Measurements from ENCODE around the gene PKD1.

PKD1 gene

GRCh38 chr16:2085669-2086068, 50.0 kb downstream of the PKD1 start:
- DNase-seq = no peak

DNA sequence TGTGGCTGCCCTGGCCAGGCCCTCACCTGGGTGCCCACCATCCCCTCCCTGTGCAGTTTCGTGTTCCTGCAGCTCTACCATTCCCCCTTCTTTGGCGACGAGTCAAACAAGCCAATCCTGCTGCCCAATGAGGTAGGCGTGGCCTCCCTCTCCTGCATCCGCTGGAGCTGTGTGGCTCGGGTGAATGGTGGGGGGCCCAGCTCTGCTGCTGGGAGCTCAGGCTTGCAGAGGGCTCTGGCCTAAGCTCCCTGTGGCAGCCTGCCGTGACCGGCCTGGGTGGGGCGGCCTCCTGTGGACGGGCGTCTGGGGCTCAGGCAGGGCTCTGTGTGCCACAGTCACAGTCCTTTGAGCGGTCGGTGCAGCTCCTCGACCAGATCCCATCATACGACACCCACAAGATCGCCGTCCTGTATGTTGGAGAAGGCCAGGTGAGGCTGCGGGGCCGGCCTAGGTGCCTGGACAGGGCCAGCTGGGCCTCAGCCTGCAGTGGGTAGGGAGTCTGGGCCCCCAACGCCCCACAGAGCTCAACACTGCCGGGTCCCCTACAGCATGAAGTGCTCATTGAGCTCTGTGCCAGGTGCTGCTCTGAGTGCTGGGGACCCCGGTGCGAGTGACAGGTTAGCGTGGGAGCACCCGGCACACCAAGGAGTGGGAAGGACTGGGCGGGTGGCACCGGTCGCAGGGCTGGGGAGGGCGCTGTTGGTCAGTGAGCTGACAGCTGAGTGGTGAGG, 50.6 kb downstream of the PKD1 start:
- no peak for DNase-seq

DNA sequence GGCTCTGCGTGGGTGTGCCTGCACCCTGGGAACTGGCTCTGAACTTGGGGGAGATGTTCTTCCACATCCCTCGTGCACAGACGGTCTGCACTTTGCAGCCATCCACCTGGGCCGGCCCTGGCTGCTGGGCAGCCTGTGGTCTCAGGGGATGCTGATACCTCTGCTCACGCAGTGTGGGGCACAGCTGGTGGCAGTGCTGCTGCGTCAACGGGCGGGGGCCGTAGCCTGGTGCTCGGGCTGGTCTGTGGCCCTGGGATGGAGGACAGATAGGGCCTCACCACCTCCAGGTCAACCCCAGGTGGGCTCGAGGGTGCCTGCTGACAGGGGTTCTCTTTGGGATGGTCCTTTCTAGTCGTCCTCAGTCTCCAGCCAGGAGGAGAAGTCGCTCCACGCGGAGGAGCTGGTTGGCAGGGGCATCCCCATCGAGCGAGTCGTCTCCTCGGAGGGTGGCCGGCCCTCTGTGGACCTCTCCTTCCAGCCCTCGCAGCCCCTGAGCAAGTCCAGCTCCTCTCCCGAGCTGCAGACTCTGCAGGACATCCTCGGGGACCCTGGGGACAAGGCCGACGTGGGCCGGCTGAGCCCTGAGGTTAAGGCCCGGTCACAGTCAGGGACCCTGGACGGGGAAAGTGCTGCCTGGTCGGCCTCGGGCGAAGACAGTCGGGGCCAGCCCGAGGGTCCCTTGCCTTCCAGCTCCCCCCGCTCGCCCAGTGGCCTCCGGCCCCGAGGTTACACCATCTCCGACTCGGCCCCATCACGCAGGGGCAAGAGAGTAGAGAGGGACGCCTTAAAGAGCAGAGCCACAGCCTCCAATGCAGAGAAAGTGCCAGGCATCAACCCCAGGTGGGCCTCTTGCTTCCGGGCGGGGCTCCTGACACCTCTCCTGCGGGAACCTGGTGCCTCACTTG, 51.6 kb downstream of the PKD1 start:
- no peak for DNase-seq

DNA sequence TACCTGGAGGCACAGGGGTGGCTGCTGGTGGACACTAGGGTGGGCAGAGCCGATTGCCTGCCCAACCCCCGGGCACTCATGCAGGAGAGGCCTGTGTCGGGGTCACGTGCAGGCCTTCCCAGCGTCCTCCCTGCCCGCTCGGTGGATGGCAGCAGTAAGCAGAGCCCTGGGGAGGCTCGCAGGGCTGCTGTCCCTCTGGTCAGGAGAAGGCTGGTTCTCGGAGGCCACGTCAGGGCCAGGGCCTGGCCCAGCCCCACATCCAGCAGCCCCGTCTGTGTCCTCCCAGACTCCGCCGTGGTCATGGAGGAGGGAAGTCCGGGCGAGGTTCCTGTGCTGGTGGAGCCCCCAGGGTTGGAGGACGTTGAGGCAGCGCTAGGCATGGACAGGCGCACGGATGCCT, 52.3 kb downstream of the PKD1 start:
- no peak for DNase-seq

- DNase-seq = no peak
These were observed 52.7 kb downstream of the PKD1 start for GRCh38 chr16:2082983-2083364.

- DNase-seq = no peak
These were observed 53.3 kb downstream of the PKD1 start for GRCh38 chr16:2082171-2082982.

DNA sequence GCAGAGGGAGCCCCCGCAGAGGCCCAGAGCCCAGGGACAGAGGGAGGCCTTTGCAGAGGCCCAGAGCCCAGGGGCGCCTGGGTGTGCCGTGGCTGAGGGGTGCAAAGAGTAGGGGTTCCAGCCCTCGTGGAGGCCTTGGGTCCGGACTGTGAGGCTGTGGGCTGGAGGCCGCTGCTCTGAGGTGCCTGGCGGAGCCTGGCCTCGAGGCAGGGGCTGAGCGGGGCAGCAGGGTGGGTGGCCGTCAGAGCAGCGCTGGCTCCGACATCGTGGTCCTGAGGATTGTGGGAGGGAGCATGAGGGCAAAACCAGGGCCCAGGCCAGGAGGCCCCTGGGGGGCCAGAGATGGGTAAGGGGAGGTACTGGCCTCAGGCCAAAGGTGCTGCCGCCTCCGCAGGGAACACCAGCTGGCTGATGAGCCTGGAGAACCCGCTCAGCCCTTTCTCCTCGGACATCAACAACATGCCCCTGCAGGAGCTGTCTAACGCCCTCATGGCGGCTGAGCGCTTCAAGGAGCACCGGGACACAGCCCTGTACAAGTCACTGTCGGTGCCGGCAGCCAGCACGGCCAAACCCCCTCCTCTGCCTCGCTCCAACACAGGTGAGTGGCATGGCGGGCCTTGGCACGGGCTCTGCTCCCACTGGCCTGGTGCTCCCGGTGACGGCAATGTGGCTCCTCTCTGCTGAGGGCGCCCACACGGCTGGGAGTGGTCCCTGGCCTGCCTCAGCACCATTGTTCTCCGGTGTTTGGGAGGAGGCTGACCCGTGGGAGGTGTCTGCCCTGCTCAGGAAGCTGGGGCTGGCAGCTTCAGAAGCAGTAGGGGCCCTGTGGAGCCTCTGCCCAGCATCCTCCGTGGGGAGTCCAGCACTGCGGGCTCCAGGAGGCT, 54.3 kb downstream of the PKD1 start:
- no peak for DNase-seq

GRCh38 chr16:2079991-2080390, 55.7 kb downstream of the PKD1 start:
- no peak for DNase-seq

DNA sequence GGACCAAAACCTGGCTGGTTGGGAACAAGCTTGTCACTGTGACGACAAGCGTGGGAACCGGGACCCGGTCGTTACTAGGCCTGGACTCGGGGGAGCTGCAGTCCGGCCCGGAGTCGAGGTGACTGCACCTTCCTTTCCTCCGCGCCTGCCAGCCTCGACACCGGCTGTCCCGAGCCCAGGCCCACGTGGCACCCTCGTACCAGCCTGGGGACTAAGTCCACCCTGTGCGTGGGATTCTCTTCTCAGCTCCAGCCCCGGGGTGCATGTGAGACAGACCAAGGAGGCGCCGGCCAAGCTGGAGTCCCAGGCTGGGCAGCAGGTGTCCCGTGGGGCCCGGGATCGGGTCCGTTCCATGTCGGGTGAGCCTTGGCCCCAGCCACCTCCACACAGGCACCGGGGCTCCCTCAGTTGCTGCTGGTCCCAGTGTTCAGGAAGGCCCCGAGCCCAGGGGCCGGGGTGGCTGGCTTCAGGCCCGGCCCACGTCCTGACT, 56.3 kb downstream of the PKD1 start:
- DNase-seq = no peak

DNA sequence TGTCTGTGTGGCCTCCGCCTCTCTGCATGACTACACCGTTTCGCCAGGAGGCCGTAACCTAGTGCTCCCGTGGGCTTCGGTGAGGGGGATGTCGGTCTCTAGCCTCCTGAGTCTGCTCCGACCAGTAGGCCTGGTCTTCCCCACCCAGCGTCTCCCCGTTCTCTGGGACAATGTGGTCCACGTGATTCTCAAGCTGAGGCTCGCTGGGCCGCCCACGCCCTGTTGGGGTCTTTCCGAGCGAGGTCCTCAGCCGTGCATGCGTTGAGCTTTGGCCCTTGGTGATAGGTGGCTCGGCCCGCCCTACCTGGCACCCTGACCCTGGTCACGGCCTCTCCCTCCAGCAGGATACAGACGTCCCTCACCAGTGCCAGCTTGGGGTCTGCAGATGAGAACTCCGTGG, 57.0 kb downstream of the PKD1 start:
- DNase-seq = no peak

GRCh38 chr16:2078096-2078495, 57.6 kb downstream of the PKD1 start:
- DNase-seq = no peak

DNA sequence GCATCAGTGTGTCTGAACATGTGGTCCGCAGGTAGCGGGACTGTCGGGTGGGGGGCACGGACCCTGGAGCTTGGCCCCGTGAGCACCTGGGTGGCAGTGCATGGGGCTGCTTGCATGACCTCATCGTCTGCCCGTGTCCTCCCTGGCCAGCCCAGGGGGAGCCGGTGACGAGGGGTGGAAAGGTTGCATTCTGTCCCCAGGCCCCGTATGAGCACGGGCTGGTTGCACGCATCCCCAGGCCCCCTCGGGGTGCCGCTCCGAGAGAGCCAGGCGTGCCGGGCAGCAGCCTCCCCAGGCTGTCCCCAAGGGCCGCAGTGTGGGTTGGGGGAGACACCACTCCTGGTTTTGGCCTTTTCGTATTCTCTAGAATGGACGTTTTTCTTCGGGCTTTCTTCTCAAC, 58.0 kb downstream of the PKD1 start:
- DNase-seq = no peak

DNA sequence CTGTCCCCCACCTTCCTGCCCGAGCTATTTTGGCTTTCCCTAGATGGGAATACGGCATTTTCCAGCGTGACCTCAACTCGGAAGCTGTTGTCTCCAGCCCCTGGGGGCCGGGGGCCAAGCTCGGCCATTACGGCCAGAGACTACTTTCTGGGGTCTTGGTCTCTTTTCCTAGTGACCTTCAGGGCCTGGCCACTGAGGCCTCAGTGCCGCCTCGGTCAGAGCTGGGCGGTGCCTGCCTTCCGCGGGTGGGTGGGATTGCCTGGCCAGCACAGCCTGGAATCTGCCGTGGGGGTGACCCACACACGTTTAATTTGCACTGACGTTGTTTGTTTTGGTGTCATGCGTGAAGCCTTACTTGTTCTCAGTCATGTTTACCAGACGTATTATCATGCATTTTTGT, 58.7 kb downstream of the PKD1 start:
- DNase-seq = no peak

- no peak for DNase-seq
These were observed 59.4 kb downstream of the PKD1 start for GRCh38 chr16:2076072-2076865.

GRCh38 chr16:2075631-2076030, 60.1 kb downstream of the PKD1 start:
- no peak for DNase-seq

DNA sequence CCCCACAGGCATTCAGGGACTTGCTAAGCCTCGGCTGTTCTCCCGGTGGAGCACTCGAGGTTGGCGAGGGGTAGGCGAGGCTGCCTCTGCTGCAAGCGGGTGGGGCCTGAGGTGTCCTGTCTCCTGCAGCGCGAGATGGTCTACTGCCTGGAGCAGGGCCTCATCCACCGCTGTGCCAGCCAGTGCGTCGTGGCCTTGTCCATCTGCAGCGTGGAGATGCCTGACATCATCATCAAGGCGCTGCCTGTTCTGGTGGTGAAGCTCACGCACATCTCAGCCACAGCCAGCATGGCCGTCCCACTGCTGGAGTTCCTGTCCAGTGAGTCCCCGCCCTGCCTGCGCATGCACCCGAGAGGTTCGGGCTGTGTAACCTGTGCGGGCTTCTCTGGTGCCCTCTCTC, 61.6 kb downstream of the PKD1 start:
- no peak for DNase-seq

DNA sequence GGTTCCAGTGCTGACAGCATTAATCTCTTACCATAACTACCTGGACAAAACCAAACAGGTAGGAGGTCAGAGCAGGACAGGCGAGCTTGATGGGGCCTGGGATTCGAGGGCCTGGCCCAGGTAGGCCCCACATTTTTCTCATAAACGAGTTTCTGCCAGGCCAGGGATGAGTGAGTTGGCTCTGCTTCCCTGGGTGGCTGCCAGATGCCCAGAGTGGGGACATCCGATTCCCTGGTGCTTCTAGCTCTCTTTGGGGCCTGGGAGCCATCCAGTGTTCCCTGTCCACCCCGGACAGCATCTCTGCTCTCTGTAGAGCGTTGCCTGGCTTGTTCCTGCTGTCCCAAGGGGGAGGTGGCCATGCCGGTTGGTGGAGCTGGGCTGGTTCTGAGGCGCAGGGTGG, 62.8 kb downstream of the PKD1 start:
- no peak for DNase-seq

DNA sequence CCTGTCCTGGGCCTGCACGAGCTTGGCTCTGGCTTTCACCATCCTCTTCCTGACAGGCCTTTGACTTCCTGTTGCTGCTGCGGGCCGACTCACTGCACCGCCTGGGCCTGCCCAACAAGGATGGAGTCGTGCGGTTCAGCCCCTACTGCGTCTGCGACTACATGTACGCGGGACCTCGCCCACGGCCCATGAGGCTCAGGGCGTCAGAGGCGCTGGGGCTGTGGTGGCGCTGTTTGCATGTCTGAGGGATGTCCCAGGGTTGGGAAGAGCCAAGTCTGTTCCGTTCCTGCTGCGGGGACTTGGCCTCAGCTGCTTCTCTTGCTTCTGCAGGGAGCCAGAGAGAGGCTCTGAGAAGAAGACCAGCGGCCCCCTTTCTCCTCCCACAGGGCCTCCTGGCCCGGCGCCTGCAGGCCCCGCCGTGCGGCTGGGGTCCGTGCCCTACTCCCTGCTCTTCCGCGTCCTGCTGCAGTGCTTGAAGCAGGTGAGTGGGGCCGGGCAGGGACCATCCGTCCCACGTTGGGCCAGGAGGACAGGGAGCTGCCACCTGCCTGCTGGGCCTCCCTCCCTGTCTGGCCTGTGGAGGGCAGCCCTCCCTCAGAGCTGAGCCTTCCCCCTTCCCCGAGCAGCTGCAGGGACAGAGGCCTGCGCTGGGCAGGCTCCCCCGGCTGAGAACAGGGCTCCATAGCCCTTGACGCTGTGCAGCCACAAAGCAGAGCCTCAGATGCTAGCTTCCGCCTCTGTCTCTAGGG, 64.1 kb downstream of the PKD1 start:
- DNase-seq = no peak

- DNase-seq = no peak
These were observed 64.9 kb downstream of the PKD1 start for GRCh38 chr16:2070576-2071453.

- DNase-seq = no peak
These were observed 69.6 kb downstream of the PKD1 start for GRCh38 chr16:2066139-2066538.
